ENCODE data around the gene POMT1.

- TF ChIP-seq CTCF (conservative IDR thresholded peaks at IDR 0.05; ENCODE audit: low read depth, low read length) = no peak
- TF ChIP-seq EZH2 (IDR thresholded peaks at IDR 0.05; ENCODE audit: borderline replicate concordance, low read depth, low read length, poor library complexity, severe bottlenecking) = no peak
These were observed 38.2 kb upstream of the POMT1 start for GRCh38 chr9:131464354-131465000.

All from A673 (cell line).